HEK293 (cell line): ENCODE data around the gene BAIAP3.

Source experiments
- CTCF ChIA-PET: fragments of 350-600 bp; formaldehyde crosslinking; extraction: SDS; loops from one replicate; lab custom pipeline; 2021; ENCODE audit warnings: antibody characterized with exemption; lab: Yijun Ruan, JAX
- POLR2A ChIA-PET: fragments of 300-600 bp; formaldehyde crosslinking; extraction: SDS; loops from one replicate; lab custom pipeline; 2020; ENCODE audit warnings: antibody characterized with exemption, inconsistent platforms; lab: Yijun Ruan, JAX
- H3K27ac ChIP-seq: fragments of 200-500 bp; sonication (Bioruptor generic); 2 replicates; pipeline ENCODE4 v1.5.1; 2014; ENCODE audit warnings: low read depth, low read length, control low read depth, inconsistent platforms; ENCODE audit errors: extremely low read depth
- H3K36me3 ChIP-seq, 2 experiments: fragments of 200-500 bp in 1 of 2; sonication (Bioruptor generic) in 1 of 2; 1 replicate in 1 of 2; 2 replicates in 1 of 2; pipeline ENCODE4 v1.5.1; 2014 to 2017; ENCODE audit warnings: inconsistent platforms in 2 of 2, low read length in 2 of 2; ENCODE audit not compliant: control insufficient read depth in 2 of 2, insufficient read depth in 1 of 2
- H3K4me1 ChIP-seq: fragments of 200-500 bp; sonication (Bioruptor generic); 2 replicates; pipeline ENCODE4 v1.5.1; 2014; ENCODE audit warnings: mild to moderate bottlenecking, low read length, inconsistent platforms; ENCODE audit not compliant: control insufficient read depth, insufficient read depth
- H3K4me3 ChIP-seq: 2 replicates; pipeline ENCODE4 v1.5.1; 2011; ENCODE audit warnings: low read depth, mild to moderate bottlenecking, control low read depth, low read length, moderate library complexity
- H3K9me3 ChIP-seq: fragments of 200-500 bp; sonication (Bioruptor generic); 2 replicates; pipeline ENCODE4 v1.5.1; 2014; ENCODE audit warnings: low read depth, low read length, inconsistent platforms; ENCODE audit not compliant: control insufficient read depth, insufficient read depth
- AEBP2 ChIP-seq: fragments of 450-650 bp; formaldehyde crosslinking; IDR thresholded peaks from 2 replicates; pipeline ENCODE4 v1.5.1; 2016; ENCODE audit warnings: missing biosample characterization, missing genetic modification characterization, borderline replicate concordance
- GLIS1 ChIP-seq: fragments of 450-650 bp; formaldehyde crosslinking; IDR thresholded peaks from 2 replicates; pipeline ENCODE4 v1.5.1; 2016; ENCODE audit warnings: missing biosample characterization, missing genetic modification characterization
- SP3 ChIP-seq: fragments of 450-650 bp; formaldehyde crosslinking; IDR thresholded peaks from 2 replicates; pipeline ENCODE4 v1.5.1; 2016; ENCODE audit warnings: missing biosample characterization, missing genetic modification characterization
- YY2 ChIP-seq: fragments of 450-650 bp; formaldehyde crosslinking; IDR thresholded peaks from 2 replicates; pipeline ENCODE4 v1.5.1; 2016; ENCODE audit warnings: missing biosample characterization, missing genetic modification characterization
- ZBTB1 ChIP-seq: fragments of 450-650 bp; formaldehyde crosslinking; IDR thresholded peaks from 2 replicates; pipeline ENCODE4 v1.5.1; 2016; ENCODE audit warnings: missing biosample characterization, missing genetic modification characterization
- ZBTB17 ChIP-seq: fragments of 450-650 bp; formaldehyde crosslinking; IDR thresholded peaks from 2 replicates; pipeline ENCODE4 v1.5.1; 2016; ENCODE audit warnings: missing biosample characterization, missing genetic modification characterization
- ZBTB6 ChIP-seq: fragments of 450-650 bp; formaldehyde crosslinking; IDR thresholded peaks from 2 replicates; pipeline ENCODE4 v1.5.1; 2017; ENCODE audit warnings: missing biosample characterization, missing genetic modification characterization
- ZBTB7A ChIP-seq: fragments of 450-650 bp; formaldehyde crosslinking; IDR thresholded peaks from 2 replicates; pipeline ENCODE4 v1.5.1; 2016; ENCODE audit warnings: low read depth, missing biosample characterization, missing genetic modification characterization
- ZFP69B ChIP-seq: fragments of 450-650 bp; formaldehyde crosslinking; IDR thresholded peaks from 2 replicates; pipeline ENCODE4 v1.5.1; 2016; ENCODE audit warnings: missing biosample characterization, missing genetic modification characterization
- ZNF140 ChIP-seq: fragments of 450-650 bp; formaldehyde crosslinking; IDR thresholded peaks from 2 replicates; pipeline ENCODE4 v1.5.1; 2016; ENCODE audit warnings: missing biosample characterization, missing genetic modification characterization
- ZNF146 ChIP-seq: fragments of 450-650 bp; formaldehyde crosslinking; IDR thresholded peaks from 2 replicates; pipeline ENCODE4 v1.5.1; 2016; ENCODE audit warnings: missing biosample characterization, missing genetic modification characterization
- ZNF169 ChIP-seq: fragments of 450-650 bp; formaldehyde crosslinking; IDR thresholded peaks from 2 replicates; pipeline ENCODE4 v1.5.1; 2016; ENCODE audit warnings: missing biosample characterization, missing genetic modification characterization
- ZNF26 ChIP-seq: fragments of 450-650 bp; formaldehyde crosslinking; IDR thresholded peaks from 2 replicates; pipeline ENCODE4 v1.5.1; 2016; ENCODE audit warnings: missing biosample characterization, missing genetic modification characterization
- ZSCAN5A ChIP-seq: fragments of 450-650 bp; formaldehyde crosslinking; IDR thresholded peaks from 2 replicates; pipeline ENCODE4 v1.5.1; 2016; ENCODE audit warnings: missing biosample characterization, missing genetic modification characterization

The BAIAP3 gene

GRCh38 chr16:1337486-1337885, 4.0 kb downstream of the BAIAP3 start (continued):
- TF ChIP-seq AEBP2 (tag by site-specific recombination), result no peak
- no peak for TF ChIP-seq ZFP69B (tag by site-specific recombination)
- TF ChIP-seq ZSCAN5A (tag by site-specific recombination), result no peak
- no peak for TF ChIP-seq ZNF146 (tag by site-specific recombination)
- TF ChIP-seq YY2 (tag by site-specific recombination), result no peak
- no peak for TF ChIP-seq SP3 (tag by site-specific recombination)
- TF ChIP-seq ZBTB1 (tag by site-specific recombination), result no peak
- no peak for TF ChIP-seq ZBTB6
- 0 out of 2 replicates have a peak, but pooled peaks have one; percentile 38 for TF ChIP-seq ZBTB17

- Histone ChIP-seq H3K27ac (no peak overlapping the region), H3K9me3 (no peaks in the 10 kb centered on the region), H3K36me3 (no peaks in the 10 kb centered on the region), H3K4me3 (no peak overlapping the region), H3K4me1 (peaks cover 6% of the 10 kb centered on the region; the same call in 1 of the 2 replicates)
- ChIA-PET CTCF (interaction anchor here (0.6 kb wide), 1 partner anchor 18 kb away, joined by 3 read pairs; no protein-coding TSS in a partner anchor), POLR2A (interaction anchor here (1.4 kb wide), 1 partner anchor 21 kb away, joined by 3 read pairs; no protein-coding TSS in a partner anchor)
- TF ChIP-seq ZNF169 (tag by site-specific recombination) (no peak), ZNF26 (tag by site-specific recombination) (no peak)
These were observed 4.8 kb downstream of the BAIAP3 start for GRCh38 chr16:1338119-1338730.

- H3K4me3 ChIP-seq, result no peak overlapping the region
- no peaks in the 10 kb centered on the region for H3K36me3 ChIP-seq
- CTCF ChIA-PET, result no interaction called here
- no peaks in the 10 kb centered on the region for H3K9me3 ChIP-seq
- peak; percentile 62 for TF ChIP-seq GLIS1
- no peak for TF ChIP-seq ZNF140 (tag by site-specific recombination)
- TF ChIP-seq ZBTB7A (tag by site-specific recombination), result 0 out of 2 replicates have a peak, but pooled peaks have one; percentile 21
- TF ChIP-seq, all 188 proteins: peak for 2
- Histone ChIP-seq H3K4me1 (peaks cover 4% of the 10 kb centered on the region; the same call in 1 of the 2 replicates), H3K27ac (no peak overlapping the region)
- POLR2A ChIA-PET, result no interaction called here
These were observed 5.6 kb downstream of the BAIAP3 start for GRCh38 chr16:1338855-1339675.
